SK-N-SH treated with all-trans-retinoic acid at 6 μM for 48 hours (cell line): Measurements from ENCODE around the gene FNDC3B.

Experiments
- ARNTL ChIP-seq: fragments of 450-650 bp; formaldehyde crosslinking; IDR thresholded peaks from 2 replicates; pipeline ENCODE4 v1.5.0; 2020; ENCODE audit warnings: low read depth, mild to moderate bottlenecking, moderate library complexity, borderline replicate concordance
- CSDC2 ChIP-seq: fragments of 250-450 bp; sonication (Bioruptor Pico); IDR thresholded peaks from 2 replicates; pipeline ENCODE4 v1.5.0; 2020; ENCODE audit warnings: mild to moderate bottlenecking, moderate library complexity
- ISL1 ChIP-seq: fragments of 250-450 bp; sonication (Bioruptor Pico); IDR thresholded peaks from 2 replicates; pipeline ENCODE4 v2.1.2; 2022; ENCODE audit warnings: mild to moderate bottlenecking, moderate library complexity
- RARB ChIP-seq: fragments of 250-450 bp; sonication (Bioruptor Pico); IDR thresholded peaks from 2 replicates; pipeline ENCODE4 v1.8.0; 2021; ENCODE audit warnings: mild to moderate bottlenecking, moderate library complexity
- TOX ChIP-seq: fragments of 250-450 bp; sonication (Bioruptor Pico); IDR thresholded peaks from 2 replicates; pipeline ENCODE4 v1.8.0; 2021; ENCODE audit warnings: mild to moderate bottlenecking, moderate library complexity, borderline replicate concordance
- ZC3H10 ChIP-seq: fragments of 250-450 bp; sonication (Bioruptor Pico); IDR thresholded peaks from 2 replicates; pipeline ENCODE4 v1.5.1; 2021; ENCODE audit warnings: mild to moderate bottlenecking, moderate library complexity
- ZFP30 ChIP-seq: fragments of 450-650 bp; formaldehyde crosslinking; IDR thresholded peaks from 2 replicates; pipeline ENCODE4 v1.5.0; 2022; ENCODE audit warnings: mild to moderate bottlenecking, moderate library complexity
- ZNF565 ChIP-seq: fragments of 450-650 bp; formaldehyde crosslinking; conservative IDR thresholded peaks from 2 replicates; pipeline ENCODE4 v1.5.0; 2020; ENCODE audit warnings: low read depth, mild to moderate bottlenecking, moderate library complexity
- ZNF70 ChIP-seq: fragments of 450-650 bp; formaldehyde crosslinking; IDR thresholded peaks from 2 replicates; pipeline ENCODE4 v1.5.0; 2020; ENCODE audit warnings: mild to moderate bottlenecking, moderate library complexity
- ZNF8 ChIP-seq: fragments of 450-650 bp; formaldehyde crosslinking; IDR thresholded peaks from 2 replicates; pipeline ENCODE4 v1.5.0; 2020; ENCODE audit warnings: mild to moderate bottlenecking, moderate library complexity
- TF ChIP-seq, protein P1 (sequence below): fragments of 250-450 bp; sonication (Bioruptor Pico); IDR thresholded peaks from 2 replicates; pipeline ENCODE4 v1.5.1; 2020; ENCODE audit warnings: low read depth, mild to moderate bottlenecking, moderate library complexity
- TF ChIP-seq, protein P2 (sequence below): fragments of 250-450 bp; sonication (Bioruptor Pico); IDR thresholded peaks from 2 replicates; pipeline ENCODE4 v1.5.0; 2020; ENCODE audit warnings: mild to moderate bottlenecking, moderate library complexity

DNA sequence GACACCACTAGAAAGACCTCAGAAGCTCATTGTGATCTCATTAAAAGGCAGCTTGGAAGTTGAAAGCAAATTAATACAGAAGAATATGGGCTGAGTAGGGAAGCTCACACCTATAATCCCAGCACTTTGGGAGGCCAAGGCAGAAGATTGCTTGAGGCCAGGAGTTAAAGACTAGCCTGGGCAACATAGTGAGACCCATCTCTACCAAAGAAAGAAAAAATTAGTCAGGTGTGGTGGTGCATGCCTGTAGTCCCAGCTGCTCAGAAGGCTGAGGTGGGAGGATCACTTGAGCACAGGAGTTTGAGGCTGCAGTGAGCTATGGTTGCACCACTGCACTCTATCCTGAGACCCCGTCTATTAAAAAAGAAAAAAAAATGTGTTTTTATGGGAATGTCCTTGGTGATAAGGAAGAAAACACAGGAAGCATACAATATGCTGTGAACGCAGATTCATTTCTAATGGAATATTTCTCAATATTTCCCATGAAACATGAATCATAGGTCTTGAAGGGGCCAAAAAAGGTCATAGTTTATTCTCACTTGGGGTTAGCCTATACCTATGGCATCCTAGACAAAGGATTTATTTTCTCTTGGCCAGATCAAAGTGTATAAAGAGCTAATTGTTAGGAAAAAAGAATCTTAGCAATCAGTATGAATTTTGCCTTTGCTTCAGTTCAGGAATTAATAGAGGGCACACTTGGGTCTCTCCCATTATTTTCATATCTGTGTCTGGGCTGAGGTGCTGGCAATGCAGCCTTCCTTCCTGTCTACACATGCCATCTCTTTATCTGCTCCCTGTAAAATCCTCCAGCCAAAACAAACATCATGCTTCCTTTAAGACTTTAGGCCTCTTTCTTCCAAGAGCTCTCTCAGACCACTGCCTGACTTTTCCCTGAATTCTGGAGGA, 98.2 kb downstream of the FNDC3B start:
- no peak for TF ChIP-seq RARB (CRISPR knock-in tag)
- no peak for TF ChIP-seq ARNTL (CRISPR knock-in tag)
- TF ChIP-seq, protein P1, sequence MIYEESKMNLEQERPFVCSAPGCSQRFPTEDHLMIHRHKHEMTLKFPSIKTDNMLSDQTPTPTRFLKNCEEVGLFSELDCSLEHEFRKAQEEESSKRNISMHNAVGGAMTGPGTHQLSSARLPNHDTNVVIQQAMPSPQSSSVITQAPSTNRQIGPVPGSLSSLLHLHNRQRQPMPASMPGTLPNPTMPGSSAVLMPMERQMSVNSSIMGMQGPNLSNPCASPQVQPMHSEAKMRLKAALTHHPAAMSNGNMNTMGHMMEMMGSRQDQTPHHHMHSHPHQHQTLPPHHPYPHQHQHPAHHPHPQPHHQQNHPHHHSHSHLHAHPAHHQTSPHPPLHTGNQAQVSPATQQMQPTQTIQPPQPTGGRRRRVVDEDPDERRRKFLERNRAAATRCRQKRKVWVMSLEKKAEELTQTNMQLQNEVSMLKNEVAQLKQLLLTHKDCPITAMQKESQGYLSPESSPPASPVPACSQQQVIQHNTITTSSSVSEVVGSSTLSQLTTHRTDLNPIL (CRISPR knock-in tag), result no peak
- no peak for TF ChIP-seq ZNF8 (CRISPR knock-in tag)
- peak; percentile 53; the same call in 1 of the 2 replicates for TF ChIP-seq ZNF70 (CRISPR knock-in tag)
- TF ChIP-seq ZFP30, result no peak
- TF ChIP-seq ZC3H10 (CRISPR knock-in tag), result no peak
- no peak for TF ChIP-seq ZNF565 (CRISPR knock-in tag)
- TF ChIP-seq CSDC2, result no peak
- TF ChIP-seq ISL1, result 0 out of 2 replicates have a peak, but pooled peaks have one; percentile 21
- TF ChIP-seq, protein P2, sequence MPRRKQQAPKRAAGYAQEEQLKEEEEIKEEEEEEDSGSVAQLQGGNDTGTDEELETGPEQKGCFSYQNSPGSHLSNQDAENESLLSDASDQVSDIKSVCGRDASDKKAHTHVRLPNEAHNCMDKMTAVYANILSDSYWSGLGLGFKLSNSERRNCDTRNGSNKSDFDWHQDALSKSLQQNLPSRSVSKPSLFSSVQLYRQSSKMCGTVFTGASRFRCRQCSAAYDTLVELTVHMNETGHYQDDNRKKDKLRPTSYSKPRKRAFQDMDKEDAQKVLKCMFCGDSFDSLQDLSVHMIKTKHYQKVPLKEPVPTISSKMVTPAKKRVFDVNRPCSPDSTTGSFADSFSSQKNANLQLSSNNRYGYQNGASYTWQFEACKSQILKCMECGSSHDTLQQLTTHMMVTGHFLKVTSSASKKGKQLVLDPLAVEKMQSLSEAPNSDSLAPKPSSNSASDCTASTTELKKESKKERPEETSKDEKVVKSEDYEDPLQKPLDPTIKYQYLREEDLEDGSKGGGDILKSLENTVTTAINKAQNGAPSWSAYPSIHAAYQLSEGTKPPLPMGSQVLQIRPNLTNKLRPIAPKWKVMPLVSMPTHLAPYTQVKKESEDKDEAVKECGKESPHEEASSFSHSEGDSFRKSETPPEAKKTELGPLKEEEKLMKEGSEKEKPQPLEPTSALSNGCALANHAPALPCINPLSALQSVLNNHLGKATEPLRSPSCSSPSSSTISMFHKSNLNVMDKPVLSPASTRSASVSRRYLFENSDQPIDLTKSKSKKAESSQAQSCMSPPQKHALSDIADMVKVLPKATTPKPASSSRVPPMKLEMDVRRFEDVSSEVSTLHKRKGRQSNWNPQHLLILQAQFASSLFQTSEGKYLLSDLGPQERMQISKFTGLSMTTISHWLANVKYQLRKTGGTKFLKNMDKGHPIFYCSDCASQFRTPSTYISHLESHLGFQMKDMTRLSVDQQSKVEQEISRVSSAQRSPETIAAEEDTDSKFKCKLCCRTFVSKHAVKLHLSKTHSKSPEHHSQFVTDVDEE (CRISPR knock-in tag), result no peak
- TF ChIP-seq TOX (CRISPR knock-in tag), result no peak
